Spleen (tissue), 11 donors: ENCODE results near the gene PRKCH. TPM values are rescaled to one million over a fixed set of nuclear protein-coding genes. Genes with fewer than 3 reads are reported as not detected.

Experiments
- DNase-seq: peaks from one replicate; pipeline ENCODE4 v3.0.0-alpha.2; 2020
- H3K27ac ChIP-seq, 8 donors: fragments of 200-600 bp; sonication (generic) in 7 of 8; 1 replicate in 4 of 8; 2 replicates in 4 of 8; pipeline versions ENCODE4 v1.5.0 to v1.8.0; 2016 to 2021; ENCODE audit warnings: inconsistent platforms in 4 of 8, mild to moderate bottlenecking in 4 of 8, moderate library complexity in 1 of 8
- H3K27me3 ChIP-seq, 7 donors: fragments of 200-600 bp; sonication (generic) in 6 of 7; replicated peaks in 1 of 7; 1 replicate in 4 of 7; 2 replicates in 3 of 7; pipeline versions ENCODE4 v1.5.0 to v1.8.0; 2016 to 2021; ENCODE audit warnings: inconsistent platforms in 3 of 7, mild to moderate bottlenecking in 1 of 7
- H3K36me3 ChIP-seq, 6 donors: fragments of 200-600 bp; sonication (generic) in 5 of 6; 1 replicate in 4 of 6; 2 replicates in 2 of 6; pipeline versions ENCODE4 v1.5.0 to v1.8.0; 2016 to 2021; ENCODE audit warnings: inconsistent platforms in 2 of 6
- H3K4me1 ChIP-seq, 6 donors: fragments of 200-600 bp; sonication (generic) in 5 of 6; 1 replicate in 3 of 6; 2 replicates in 3 of 6; pipeline versions ENCODE4 v1.5.0 to v1.8.0; 2016 to 2021; ENCODE audit warnings: inconsistent platforms in 3 of 6
- H3K4me3 ChIP-seq, 8 donors: fragments of 200-600 bp; sonication (generic) in 7 of 8; 1 replicate in 4 of 8; 2 replicates in 4 of 8; pipeline versions ENCODE4 v1.5.0 to v1.8.0; 2016 to 2021; ENCODE audit warnings: inconsistent platforms in 4 of 8, mild to moderate bottlenecking in 4 of 8, moderate library complexity in 2 of 8
- H3K9me3 ChIP-seq, 8 donors: fragments of 200-600 bp; sonication (generic) in 7 of 8; 1 replicate in 4 of 8; 2 replicates in 4 of 8; pipeline versions ENCODE4 v1.5.0 to v1.8.0; 2016 to 2021; ENCODE audit warnings: inconsistent platforms in 4 of 8
- CTCF ChIP-seq, 11 experiments: fragments of 200-600 bp in 7 of 11; fragments of 450-650 bp in 4 of 11; sonication (generic) in 4 of 11; IDR thresholded peaks in 8 of 11; conservative IDR thresholded peaks in 3 of 11; 1 replicate in 7 of 11; 2 replicates in 4 of 11; pipeline versions ENCODE4 v1.4.0 to v1.8.0; 2016 to 2021; ENCODE audit warnings: antibody characterized with exemption in 11 of 11, inconsistent platforms in 4 of 11, mild to moderate bottlenecking in 1 of 11
- POLR2A ChIP-seq, 3 donors: fragments of 450-650 bp; IDR thresholded peaks; one replicate each; pipeline ENCODE4 v1.5.1; 2017; ENCODE audit warnings: antibody characterized with exemption in 3 of 3, mild to moderate bottlenecking in 1 of 3
- POLR2AphosphoS5 ChIP-seq, 3 donors: sonication (generic); formaldehyde crosslinking; IDR thresholded peaks; one replicate each; pipeline ENCODE4 v1.5.1; 2017; ENCODE audit warnings: antibody characterized with exemption in 3 of 3
- WGBS, 5 donors: extraction: QIAGEN DNeasy Blood & Tissue Kit in 3 of 5; methylation state at CpG; one replicate each; pipeline versions ENCODE4 v1.1.5 to v1.1.7; 2013 to 2018; 5-methylcytosine and 5-hydroxymethylcytosine counted together
- intact Hi-C: fragments of 100-400 bp; cut with DNase I; formaldehyde crosslinking; loops from one replicate; pipeline ENCODE4 v1.15.0; 2023; ENCODE audit warnings: low total_unique reads
- polyA plus RNA-seq, 3 donors: library from polyadenylated mRNA; stranded (reverse); fragments of 200-250 nt; gene quantifications; one replicate each; pipeline ENCODE4 v1.2.1, GENCODE V29; 2013
- total RNA-seq, 7 donors: library from RNA; depleted of rRNA in 3 of 7; stranded (reverse); fragments of >200 nt in 3 of 7; fragmentation: NEBNext Ultra II Directional in 4 of 7; extraction: Animal tissue kit (Norgen Biotek cat#: 25700) in 4 of 7; gene quantifications; one replicate each; pipeline versions ENCODE4 v1.1.0 to v1.2.1, GENCODE V29; 2016 to 2021
- donor health status: healthy with polysubstance abuse.
- donor health status: DM: no; HTN: no; CAD: no; lungs with moderate emphysema.
- donor health status: DM: no; HTN: no; CAD: no.
- donor health status: Bipolar disorder and iron deficiency.
- donor health status: healthy.
- donor health status: DM: no; HTN: no; CAD: no.
- donor health status: DM: yes; HTN: yes; CAD: no.

PRKCH gene
- total and polyA plus RNA-seq, 10 donors = 10.0 to 184 (median 105) TPM

GRCh38 chr14:61518403-61518802, 197.0 kb downstream of the PRKCH start:
- Histone ChIP-seq H3K4me1 (peaks cover 20 to 77% (median 44%) of the 10 kb centered on the region in 6 donors), H3K27ac (peak overlapping the region in 7 of 8 donors; percentile 17 to 71 (median 53)), H3K36me3 (peaks cover 0 to 6% (median 0%) of the 10 kb centered on the region in 6 donors), H3K27me3 (no peaks in the 10 kb centered on the region), H3K9me3 (no peaks in the 10 kb centered on the region), H3K4me3 (no peak overlapping the region)
- intact Hi-C loops = no loop called here
- TF ChIP-seq POLR2A (IDR thresholded peaks at IDR 0.05) = no peak
- no peak for TF ChIP-seq CTCF (IDR thresholded peaks at IDR 0.05 in 8 of 11, conservative IDR thresholded peaks at IDR 0.05 in 3 of 11)
- 42 to 68% (median 50%) methylated on average over 2 of the region's 2 CpGs for WGBS, 5 donors
- DNase-seq = no peak

- Histone ChIP-seq H3K4me1 (peaks cover 26 to 77% (median 49%) of the 10 kb centered on the region in 6 donors), H3K4me3 (no peak overlapping the region), H3K27ac (peak overlapping the region in 2 of 8 donors; percentile 62 to 65), H3K9me3 (no peaks in the 10 kb centered on the region), H3K27me3 (no peaks in the 10 kb centered on the region), H3K36me3 (peaks cover 0 to 3% (median 0%) of the 10 kb centered on the region in 6 donors)
- intact Hi-C loops = no loop called here
- TF ChIP-seq POLR2AphosphoS5 (IDR thresholded peaks at IDR 0.05) = no peak
- no peak for TF ChIP-seq CTCF (IDR thresholded peaks at IDR 0.05 in 8 of 11, conservative IDR thresholded peaks at IDR 0.05 in 3 of 11)
- TF ChIP-seq POLR2A (IDR thresholded peaks at IDR 0.05) = no peak
- 93 to 98% (median 96%) methylated on average over 6 of the region's 6 CpGs for WGBS, 5 donors
- no peak for DNase-seq
Measured at GRCh38 chr14:61519106-61519505, 197.7 kb downstream of the PRKCH start.

- TF ChIP-seq POLR2A (IDR thresholded peaks at IDR 0.05) (no peak), CTCF (IDR thresholded peaks at IDR 0.05 in 8 of 11, conservative IDR thresholded peaks at IDR 0.05 in 3 of 11) (no peak), POLR2AphosphoS5 (IDR thresholded peaks at IDR 0.05) (no peak)
- Histone ChIP-seq H3K27me3 (no peaks in the 10 kb centered on the region), H3K4me1 (peaks cover 31 to 77% (median 48%) of the 10 kb centered on the region in 6 donors), H3K4me3 (no peak overlapping the region), H3K27ac (no peak overlapping the region), H3K36me3 (no peaks in the 10 kb centered on the region), H3K9me3 (no peaks in the 10 kb centered on the region)
- DNase-seq = no peak
- 90 to 97% (median 91%) methylated on average over 1 of the region's 1 CpG for WGBS, 5 donors
- intact Hi-C loops = no loop called here
Measured at GRCh38 chr14:61519735-61520134, 198.4 kb downstream of the PRKCH start.

GRCh38 chr14:61520576-61520975, 199.2 kb downstream of the PRKCH start:
- intact Hi-C loops = no loop called here
- H3K4me3 ChIP-seq = no peak overlapping the region
- no peak for DNase-seq
- H3K27ac ChIP-seq = no peak overlapping the region
- WGBS, 5 donors = 89 to 100% (median 95%) methylated on average over 1 of the region's 1 CpG
- no peak for TF ChIP-seq POLR2A (IDR thresholded peaks at IDR 0.05)
- no peak for TF ChIP-seq CTCF (IDR thresholded peaks at IDR 0.05 in 8 of 11, conservative IDR thresholded peaks at IDR 0.05 in 3 of 11)
- H3K36me3 ChIP-seq = no peaks in the 10 kb centered on the region
- H3K9me3 ChIP-seq = no peaks in the 10 kb centered on the region
- H3K27me3 ChIP-seq = no peaks in the 10 kb centered on the region
- peaks cover 40 to 77% (median 52%) of the 10 kb centered on the region in 6 donors for H3K4me1 ChIP-seq
